GM21423 (cell line): ENCODE results near the gene TSSK1B.
"Not testable (repeated sequence)": the region's sequence is repeated elsewhere in the genome, so short reads cannot be mapped to it uniquely, and the experiment has no call there.

Experiments
- ATAC-seq: cut with Tn5 transposase; IDR thresholded peaks from one replicate; pipeline ENCODE4 v1.9.1; 2021; ENCODE audit warnings: mild to moderate bottlenecking, moderate library complexity; ENCODE audit not compliant: unreplicated experiment

TSSK1B gene

DNA sequence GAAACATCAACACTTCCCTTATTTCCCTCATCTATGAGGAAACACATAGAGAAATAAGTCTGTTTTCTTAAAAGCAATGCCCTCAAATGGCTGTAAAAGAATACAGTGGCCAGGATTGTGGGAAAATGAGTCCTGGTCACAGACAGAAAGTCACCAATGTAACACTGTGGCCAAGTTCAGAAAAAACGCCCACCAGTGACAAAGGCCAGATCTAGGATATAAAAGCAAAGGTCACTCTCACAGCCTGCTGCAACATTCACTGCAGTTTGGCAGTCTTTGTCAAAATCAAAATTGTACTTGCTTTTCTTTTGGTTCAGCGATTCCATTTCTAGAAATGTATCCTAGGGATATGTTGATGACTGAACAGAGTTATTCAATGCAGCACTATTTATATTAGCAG lies 30.5 kb downstream of the TSSK1B start:
- no peak for ATAC-seq

DNA sequence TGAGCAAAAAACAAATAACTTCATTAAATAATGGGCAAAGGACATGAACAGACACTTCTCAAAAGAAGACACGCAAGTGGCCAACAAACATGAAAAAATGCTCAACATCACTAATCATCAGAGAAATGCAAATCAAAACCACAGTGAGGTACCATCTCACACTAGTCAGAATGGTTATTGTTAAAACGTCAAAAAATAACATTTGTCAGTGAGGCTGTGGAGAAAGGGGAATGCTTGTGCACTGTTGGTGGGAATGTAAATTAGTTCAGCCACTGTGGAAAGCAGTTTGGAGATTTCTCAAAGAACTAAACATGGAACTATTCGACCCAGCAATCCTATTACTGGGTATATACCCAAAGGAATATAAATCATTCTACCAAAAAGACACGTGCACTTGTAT lies 36.8 kb downstream of the TSSK1B start:
- not testable (repeated sequence) for ATAC-seq

DNA sequence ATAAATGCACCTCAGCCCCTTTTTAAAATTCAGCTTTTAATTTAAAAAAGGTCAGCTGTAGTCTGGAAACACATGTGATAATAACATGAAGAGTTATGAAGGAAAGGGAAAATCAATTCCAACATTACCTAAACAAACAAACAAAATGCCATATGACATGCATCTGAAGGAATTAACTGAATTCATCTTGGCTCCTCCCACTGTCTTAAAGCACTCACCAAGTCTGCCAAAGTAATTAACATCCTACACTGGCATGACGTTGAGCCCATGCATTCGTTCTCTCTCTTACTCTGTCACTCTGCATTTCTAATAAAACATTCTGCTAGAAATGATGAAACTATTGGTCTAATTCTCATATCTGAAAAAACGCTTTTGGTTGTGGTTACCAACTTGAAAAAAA lies 37.7 kb downstream of the TSSK1B start:
- ATAC-seq: no peak

DNA sequence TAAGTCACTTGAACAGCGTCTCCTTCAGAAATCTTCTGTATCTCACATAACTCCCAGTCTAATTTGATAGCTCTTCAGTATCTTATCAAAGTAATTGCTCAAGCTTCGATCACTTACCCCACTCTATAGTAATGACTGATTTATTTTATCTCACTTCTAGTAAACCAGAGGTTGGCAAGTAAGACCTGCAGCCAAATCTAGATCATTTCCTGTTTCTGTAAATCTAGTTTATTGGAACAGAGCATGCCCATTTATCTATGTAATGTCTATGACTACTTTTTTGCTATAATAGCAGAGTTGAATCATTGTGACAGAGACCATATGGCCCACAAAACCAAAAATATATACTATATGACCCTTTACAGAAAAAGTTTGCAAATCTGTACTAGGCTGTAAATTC lies 40.1 kb downstream of the TSSK1B start:
- no peak for ATAC-seq

DNA sequence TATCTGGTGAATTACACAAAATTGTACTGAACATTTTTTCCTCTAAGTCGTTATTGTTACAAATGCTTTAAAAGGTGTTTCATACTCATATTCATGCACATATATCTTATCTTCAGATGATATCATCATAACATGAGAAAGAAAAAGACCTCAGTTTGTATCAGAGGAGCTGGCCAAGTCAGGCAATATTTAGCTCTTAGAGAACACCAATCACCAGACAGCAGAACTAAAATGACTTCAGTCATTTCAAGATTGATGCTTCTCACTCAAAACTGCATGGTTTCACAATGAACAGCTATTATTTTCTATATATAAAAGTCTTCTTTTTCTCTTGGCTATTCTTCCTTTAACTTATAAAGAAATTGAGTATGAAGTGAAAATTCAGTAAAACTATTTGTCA lies 44.6 kb downstream of the TSSK1B start:
- ATAC-seq: no peak

DNA sequence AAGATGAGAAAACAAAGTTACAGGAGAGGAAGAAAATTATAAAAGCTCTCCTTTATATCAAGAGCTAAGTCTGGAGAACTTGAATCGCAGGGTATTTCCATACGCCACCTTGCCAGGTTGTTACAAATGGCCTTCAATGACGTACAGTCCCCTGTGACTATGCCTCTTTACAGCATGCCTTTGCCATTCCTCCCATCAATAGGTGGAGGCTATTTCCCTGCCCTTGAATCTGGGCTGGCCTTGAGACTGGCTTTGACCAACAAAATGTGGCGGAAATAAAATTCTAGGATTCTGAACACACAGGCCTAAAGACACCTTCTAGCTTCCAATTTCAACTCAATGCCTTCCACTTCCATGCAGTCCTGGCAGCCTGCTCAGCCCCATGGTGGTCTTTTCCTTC lies 45.7 kb downstream of the TSSK1B start:
- no peak for ATAC-seq

DNA sequence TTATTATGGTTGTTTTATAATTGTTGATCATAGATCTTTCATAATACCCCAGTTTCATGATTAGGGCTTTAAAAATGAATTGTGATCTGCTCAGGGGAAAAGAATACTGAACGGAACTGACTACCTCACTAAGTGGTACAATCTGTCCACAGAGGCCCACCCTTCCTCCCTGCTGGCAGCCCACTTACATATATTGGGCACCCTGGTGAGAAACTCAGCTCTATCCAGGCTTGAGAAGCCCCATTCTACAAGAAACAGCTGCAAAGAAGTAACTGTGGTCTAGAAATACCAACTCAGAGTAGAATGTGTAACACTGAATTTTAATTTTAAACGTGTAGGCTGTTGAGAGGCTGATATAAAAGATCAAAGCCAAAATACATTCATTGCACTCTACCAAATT lies 46.9 kb downstream of the TSSK1B start:
- no peak for ATAC-seq

DNA sequence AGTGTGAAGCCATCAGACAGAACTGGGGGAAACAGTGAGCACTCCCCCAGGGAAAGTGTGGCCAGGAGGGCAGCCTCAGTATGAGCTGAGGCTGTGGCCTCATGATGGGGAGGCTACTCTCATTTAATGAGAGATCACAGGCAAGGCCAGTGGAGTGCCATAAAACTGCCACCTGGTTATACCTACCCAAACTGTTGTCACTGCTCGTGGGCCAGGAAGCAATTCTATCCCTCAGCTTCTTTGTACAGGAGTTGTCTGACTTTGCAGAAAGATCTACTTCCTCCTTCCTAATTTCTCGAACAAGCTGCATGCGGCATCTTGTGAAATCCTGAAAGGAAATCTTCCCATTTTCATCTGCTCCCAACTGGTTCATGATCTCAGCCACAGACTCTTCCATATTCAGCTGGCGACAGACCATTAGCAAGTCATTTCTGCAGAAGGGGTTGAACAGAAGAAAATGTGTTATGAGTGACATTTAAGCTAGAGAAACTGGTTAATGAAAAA lies 50.0 kb downstream of the TSSK1B start:
- ATAC-seq: no peak

DNA sequence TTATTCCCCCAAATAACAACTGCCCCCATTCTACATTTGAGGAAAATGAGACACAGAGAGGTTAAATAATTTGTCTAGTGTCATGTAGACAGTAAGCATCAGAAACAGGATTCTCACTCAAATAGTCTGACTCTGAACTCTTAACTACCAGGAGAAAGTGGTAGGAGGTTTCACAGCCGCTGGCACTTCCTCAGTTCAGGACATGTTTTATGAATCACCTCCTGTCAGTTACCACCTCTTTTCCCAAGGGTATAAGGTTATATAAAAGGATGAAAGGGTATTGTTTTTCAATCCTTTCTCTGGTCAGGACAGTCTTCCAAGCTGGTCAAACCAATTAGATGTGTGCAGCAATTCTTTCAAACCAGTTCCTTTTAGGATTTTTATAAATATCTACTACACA lies 52.1 kb downstream of the TSSK1B start:
- no peak for ATAC-seq
